ENCODE results near the gene C1QTNF12. TPM values are rescaled to one million over a fixed set of nuclear protein-coding genes. Genes with fewer than 3 reads are reported as not detected.

Gene C1QTNF12
- polyA plus RNA-seq (2012; rRNA removed): 0.59 TPM in 1 of 2 replicates, not detected in the other
- polyA plus RNA-seq (2012; cell fraction: cytosol; rRNA removed): 0.04 and 0.13 TPM in 2 replicates
- 7.6 and 11.1 TPM in 2 replicates for polyA plus RNA-seq (2012; cell fraction: nucleus; rRNA removed)

DNA sequence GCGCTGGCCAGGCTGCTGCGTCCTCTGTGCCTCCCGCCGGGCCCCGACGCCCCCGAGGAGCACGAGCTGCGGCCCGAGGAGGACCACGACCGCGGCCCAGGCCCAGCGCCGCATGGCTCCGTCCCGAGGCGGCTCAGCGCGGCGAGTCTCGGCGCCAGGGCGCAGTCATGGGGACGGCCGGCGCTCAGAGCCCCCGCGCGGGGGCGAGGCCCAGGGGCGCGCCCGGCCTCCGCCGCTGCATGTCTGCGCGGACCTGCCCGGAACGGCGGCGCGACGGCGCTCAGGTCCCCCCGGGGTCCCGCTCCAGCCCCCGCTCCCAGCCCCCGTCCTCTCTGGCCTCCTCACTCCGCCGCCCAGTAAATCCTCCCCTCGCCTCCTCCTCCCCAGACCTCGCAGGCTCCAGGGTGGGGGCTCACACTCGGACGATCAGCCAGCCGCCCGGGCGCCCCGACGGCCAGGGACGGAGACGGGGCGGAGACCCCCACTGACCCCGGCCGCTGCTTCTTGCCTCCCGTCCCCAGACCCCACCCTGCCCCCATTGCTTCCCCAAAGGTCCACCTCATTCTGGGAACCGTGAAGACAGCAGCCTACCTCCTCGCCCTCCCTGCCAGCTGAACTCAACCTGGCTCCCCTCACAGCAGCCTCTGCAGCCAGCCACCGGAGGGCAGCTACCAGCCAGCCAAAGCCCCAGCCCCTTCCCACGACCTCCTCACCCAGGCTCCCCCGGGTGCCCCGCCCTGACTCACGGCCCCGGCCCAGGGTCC is at the start of gene C1QTNF12:
Gene C1QTNF12 (minus strand): TSS at position 146 of the 764 bp plus-strand sequence. CDS start 32 bp downstream, at position 114.
- ChIA-PET CTCF (interaction anchor here (1.2 to 3.3 kb wide), 3 partner anchors 8 to 124 kb away, joined by 3 to 19 read pairs (median 3); no protein-coding TSS in a partner anchor), POLR2A (no interaction called here)
- no peak within 1 kb of the TSS for H3K4me3 ChIP-seq (ENCODE audit: low read depth in 2 of 2, low read length in 1 of 2)
- H3K36me3 ChIP-seq (replicated peaks in 1 of 2; ENCODE audit: control insufficient read depth in 1 of 2, insufficient read depth in 2 of 2, low read length in 1 of 2): no peaks in the 10 kb centered on the region
- DNase-seq: peak; percentile 65
- no peaks in the 10 kb centered on the region; a peak in 1 of 4 replicates for H3K4me1 ChIP-seq (ENCODE audit: control insufficient read depth in 1 of 2, insufficient read depth in 2 of 2, low read depth in 1 of 2, low read length in 1 of 2)
- H3K79me2 ChIP-seq (ENCODE audit: insufficient read depth): no peaks in the 10 kb centered on the region
- no peaks in the 10 kb centered on the region for H3K27me3 ChIP-seq (ENCODE audit: insufficient read depth)
- H3K9ac ChIP-seq: no peak within 1 kb of the TSS
- no peak within 1 kb of the TSS for H3K27ac ChIP-seq (ENCODE audit: low read depth in 2 of 2, low read length in 1 of 2)
- no peak within 1 kb of the TSS for H3K4me2 ChIP-seq
- H3F3A ChIP-seq (replicated peaks; ENCODE audit: insufficient read depth): no peaks in the 10 kb centered on the region
- no peak within 1 kb of the TSS for H2AFZ ChIP-seq (ENCODE audit: low read depth)
- no peaks in the 10 kb centered on the region for H4K20me1 ChIP-seq (ENCODE audit: insufficient read depth)
- WGBS (ENCODE audit: low lambda C conversion rate): 0% methylated on average over 1 of the region's 74 CpGs
- no peaks in the 10 kb centered on the region for H3K9me3 ChIP-seq
- TF ChIP-seq NFIC (IDR thresholded peaks at IDR 0.05; ENCODE audit: borderline replicate concordance) (no peak), EZH2phosphoT487 (IDR thresholded peaks at IDR 0.05; ENCODE audit: borderline replicate concordance, low read depth) (no peak), FOXJ3 (CRISPR knock-in tag; IDR thresholded peaks at IDR 0.05) (no peak), REST (IDR thresholded peaks at IDR 0.05; ENCODE audit: low read depth, low read length) (no peak), RCOR1 (IDR thresholded peaks at IDR 0.05; ENCODE audit: low read length) (no peak), EP300 (IDR thresholded peaks at IDR 0.05; ENCODE audit: borderline replicate concordance in 1 of 2, low read depth in 1 of 2, low read length in 1 of 2) (no peak), YY1 (IDR thresholded peaks at IDR 0.05; ENCODE audit: low read depth) (no peak), FOSL2 (IDR thresholded peaks at IDR 0.05; ENCODE audit: borderline replicate concordance, low read depth) (no peak), RFX5 (IDR thresholded peaks at IDR 0.05; ENCODE audit: low read length) (no peak), NRF1 (IDR thresholded peaks at IDR 0.05; ENCODE audit: low read depth, low read length) (no peak), GATA2 (CRISPR knock-in tag; IDR thresholded peaks at IDR 0.05) (no peak), SIN3A (IDR thresholded peaks at IDR 0.05; ENCODE audit: borderline replicate concordance, low read depth, low read length) (no peak), ELF1 (IDR thresholded peaks at IDR 0.05) (no peak), POLR2AphosphoS5 (IDR thresholded peaks at IDR 0.05; ENCODE audit: low read depth, low read length) (no peak), RXRA (IDR thresholded peaks at IDR 0.05; ENCODE audit: borderline replicate concordance, low read depth) (no peak), CHD2 (IDR thresholded peaks at IDR 0.05; ENCODE audit: low read length, partially characterized antibody) (no peak)
- TF ChIP-seq, protein P1, sequence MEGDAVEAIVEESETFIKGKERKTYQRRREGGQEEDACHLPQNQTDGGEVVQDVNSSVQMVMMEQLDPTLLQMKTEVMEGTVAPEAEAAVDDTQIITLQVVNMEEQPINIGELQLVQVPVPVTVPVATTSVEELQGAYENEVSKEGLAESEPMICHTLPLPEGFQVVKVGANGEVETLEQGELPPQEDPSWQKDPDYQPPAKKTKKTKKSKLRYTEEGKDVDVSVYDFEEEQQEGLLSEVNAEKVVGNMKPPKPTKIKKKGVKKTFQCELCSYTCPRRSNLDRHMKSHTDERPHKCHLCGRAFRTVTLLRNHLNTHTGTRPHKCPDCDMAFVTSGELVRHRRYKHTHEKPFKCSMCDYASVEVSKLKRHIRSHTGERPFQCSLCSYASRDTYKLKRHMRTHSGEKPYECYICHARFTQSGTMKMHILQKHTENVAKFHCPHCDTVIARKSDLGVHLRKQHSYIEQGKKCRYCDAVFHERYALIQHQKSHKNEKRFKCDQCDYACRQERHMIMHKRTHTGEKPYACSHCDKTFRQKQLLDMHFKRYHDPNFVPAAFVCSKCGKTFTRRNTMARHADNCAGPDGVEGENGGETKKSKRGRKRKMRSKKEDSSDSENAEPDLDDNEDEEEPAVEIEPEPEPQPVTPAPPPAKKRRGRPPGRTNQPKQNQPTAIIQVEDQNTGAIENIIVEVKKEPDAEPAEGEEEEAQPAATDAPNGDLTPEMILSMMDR (IDR thresholded peaks at IDR 0.05): no peak
- TF ChIP-seq, protein P2, sequence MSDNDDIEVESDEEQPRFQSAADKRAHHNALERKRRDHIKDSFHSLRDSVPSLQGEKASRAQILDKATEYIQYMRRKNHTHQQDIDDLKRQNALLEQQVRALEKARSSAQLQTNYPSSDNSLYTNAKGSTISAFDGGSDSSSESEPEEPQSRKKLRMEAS (IDR thresholded peaks at IDR 0.05; ENCODE audit: low read depth): no peak
- no peaks in the 10 kb centered on the region for H3K9me2 ChIP-seq

Measured in SK-N-SH (cell line).